MG63 (cell line): Measurements from ENCODE around the gene HEMK1. TPM values are rescaled to one million over a fixed set of nuclear protein-coding genes. Genes with fewer than 3 reads are reported as not detected.

Experiments used
- DNase-seq: peaks from one replicate; pipeline ENCODE4 v3.0.0-alpha.2; 2020
- H3K27me3 ChIP-seq: fragments of 250-450 bp; sonication (Bioruptor Pico); 2 replicates; pipeline ENCODE4 v1.5.1; 2020; ENCODE audit warnings: mild to moderate bottlenecking, moderate library complexity
- H3K36me3 ChIP-seq: fragments of 250-450 bp; sonication (Bioruptor Pico); 2 replicates; pipeline ENCODE4 v1.5.1; 2020; ENCODE audit warnings: mild to moderate bottlenecking, moderate library complexity
- H3K4me3 ChIP-seq: fragments of 250-450 bp; sonication (Bioruptor Pico); 2 replicates; pipeline ENCODE4 v1.5.1; 2020; ENCODE audit warnings: mild to moderate bottlenecking, moderate library complexity
- H3K9me3 ChIP-seq: fragments of 250-450 bp; sonication (Bioruptor Pico); 2 replicates; pipeline ENCODE4 v1.5.1; 2020; ENCODE audit warnings: mild to moderate bottlenecking, moderate library complexity
- total RNA-seq: library from RNA; depleted of rRNA; stranded (reverse); fragments of >200 nt; shearing (Covaris generic); gene quantifications from 2 replicates; pipeline ENCODE4 v1.2.3, GENCODE V29; 2014; ENCODE audit warnings: low replicate concordance

HEMK1 gene
- total RNA-seq, 1 experiment from 2014 or later: 23.3 TPM

DNA sequence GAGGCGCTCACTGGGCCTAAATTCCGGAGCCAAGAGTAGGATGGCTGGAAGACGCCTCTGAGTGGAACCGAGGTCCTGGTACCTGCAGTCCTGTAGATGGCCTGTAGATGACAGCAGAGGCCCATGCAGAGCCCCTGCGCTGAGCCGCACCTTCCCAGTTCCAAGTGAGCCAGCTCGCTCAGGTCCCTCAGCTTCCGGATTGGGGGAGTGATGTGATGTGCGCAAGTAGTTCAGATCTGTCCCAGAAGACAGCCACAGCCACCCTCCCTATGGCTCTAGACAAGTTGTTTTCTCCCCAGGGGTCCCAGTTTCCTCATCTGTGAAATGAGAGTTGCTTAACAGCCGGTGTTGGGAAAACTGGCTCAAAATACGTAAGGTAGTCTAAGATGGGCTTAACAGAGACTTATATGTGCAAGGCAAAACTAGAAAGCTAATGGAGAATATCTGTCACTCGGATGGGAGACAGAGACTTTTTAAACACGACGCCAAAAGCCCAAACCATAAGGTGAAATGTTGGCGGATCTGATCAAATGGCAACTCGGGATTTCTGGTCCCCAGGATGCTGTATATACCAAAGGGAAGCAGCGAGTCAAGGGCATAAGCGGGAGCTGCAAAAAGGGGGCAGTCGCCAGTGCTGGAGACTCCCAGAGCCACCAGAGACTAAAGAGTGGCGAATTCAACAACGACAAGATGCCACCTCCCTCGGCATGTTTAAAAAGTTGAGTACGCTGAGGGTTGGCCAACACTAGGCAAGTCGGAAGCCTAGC, 46.9 kb downstream of the HEMK1 start:
- Histone ChIP-seq H3K4me3 (peak overlapping the region; percentile 72), H3K9me3 (no peaks in the 10 kb centered on the region), H3K27me3 (no peaks in the 10 kb centered on the region), H3K36me3 (no peaks in the 10 kb centered on the region)
- peak; percentile 62 for DNase-seq

DNA sequence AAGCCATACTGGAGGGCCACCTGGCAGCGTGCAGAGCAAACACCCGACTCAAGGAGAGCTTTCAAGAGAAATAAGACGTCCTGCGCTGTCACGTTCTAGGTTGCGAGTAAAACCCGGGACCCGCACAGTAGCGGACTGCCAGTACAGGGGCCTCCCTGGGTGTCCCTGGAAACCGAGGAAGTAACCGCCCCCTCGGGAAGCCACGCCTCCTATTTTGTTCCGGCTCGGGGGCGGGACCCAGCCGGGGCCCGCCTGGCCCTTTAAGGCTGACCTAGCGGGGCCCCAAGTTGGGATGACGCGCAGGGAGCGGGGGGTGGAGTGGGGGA, 47.4 kb downstream of the HEMK1 start:
- H3K27me3 ChIP-seq: no peaks in the 10 kb centered on the region
- no peaks in the 10 kb centered on the region for H3K9me3 ChIP-seq
- no peaks in the 10 kb centered on the region for H3K36me3 ChIP-seq
- peak; percentile 76 for DNase-seq
- peak overlapping the region; percentile 72 for H3K4me3 ChIP-seq

- Histone ChIP-seq H3K36me3 (no peaks in the 10 kb centered on the region), H3K4me3 (peak within 1 kb of the TSS; percentile 72), H3K9me3 (no peaks in the 10 kb centered on the region), H3K27me3 (no peaks in the 10 kb centered on the region)
- no peak for DNase-seq
These were observed 47.9 kb downstream of the HEMK1 start, which contains the start of gene MAPKAPK3 for GRCh38 chr3:50617096-50617791. TSS of gene MAPKAPK3 (plus strand) at chr3:50617151. CDS start at chr3:50617566, 415 bp downstream.

DNA sequence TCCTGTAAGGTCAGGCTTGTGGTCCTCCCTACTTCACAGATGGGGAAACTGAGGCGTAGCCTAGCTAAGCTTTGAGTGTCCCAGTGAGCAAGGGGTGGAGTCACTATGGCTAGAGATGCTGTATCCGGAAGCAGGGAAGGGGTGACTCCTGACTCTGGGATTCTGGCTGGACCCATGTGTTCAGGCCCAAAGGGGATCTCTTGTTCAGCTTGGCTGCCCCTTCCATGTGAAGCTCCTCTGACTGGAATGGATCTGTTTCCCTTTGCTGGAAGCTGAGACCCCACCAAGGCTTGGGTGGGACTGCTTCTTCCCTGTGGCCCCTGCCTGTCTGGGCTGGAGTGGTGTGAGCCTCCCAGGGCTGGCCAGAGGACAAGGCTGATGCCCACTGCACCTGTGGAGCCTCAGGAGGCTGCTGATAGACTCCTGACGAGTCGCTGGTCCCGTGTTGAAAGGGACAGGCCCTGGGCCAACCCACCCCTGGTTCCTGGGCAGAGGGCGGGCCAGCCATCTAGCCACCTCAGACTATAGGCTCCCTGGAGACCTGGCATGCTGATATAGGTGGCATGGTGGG, 48.7 kb downstream of the HEMK1 start:
- no peaks in the 10 kb centered on the region for H3K27me3 ChIP-seq
- DNase-seq: no peak
- no peaks in the 10 kb centered on the region for H3K36me3 ChIP-seq
- H3K9me3 ChIP-seq: no peaks in the 10 kb centered on the region
- H3K4me3 ChIP-seq: peak overlapping the region; percentile 72

GRCh38 chr3:50620420-50620819, 51.1 kb downstream of the HEMK1 start:
- no peak for DNase-seq
- H3K36me3 ChIP-seq: no peaks in the 10 kb centered on the region; the same call in 1 of the 2 replicates
- H3K9me3 ChIP-seq: no peaks in the 10 kb centered on the region
- H3K4me3 ChIP-seq: no peak overlapping the region
- H3K27me3 ChIP-seq: no peaks in the 10 kb centered on the region

DNA sequence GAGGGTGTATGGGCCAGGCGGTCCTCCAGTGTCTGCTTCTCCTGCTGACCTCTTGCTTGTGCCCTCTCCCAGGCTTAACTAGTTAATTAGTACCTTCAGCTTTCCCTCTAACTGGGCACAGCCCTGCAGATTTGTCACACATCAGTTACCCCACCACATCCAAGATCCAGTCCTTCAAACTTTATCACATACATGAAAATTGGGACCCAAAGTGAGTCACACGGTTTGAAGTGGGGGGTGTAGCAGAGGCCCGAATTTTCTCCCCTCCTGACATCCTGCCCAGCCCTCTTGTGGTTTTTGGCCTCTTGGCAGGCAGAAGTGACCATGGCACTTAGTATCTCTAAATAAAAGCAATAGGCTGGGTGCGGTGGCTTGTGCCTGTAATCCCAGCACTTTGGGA, 51.5 kb downstream of the HEMK1 start:
- peak; percentile 50 for DNase-seq
- no peaks in the 10 kb centered on the region; the same call in 1 of the 2 replicates for H3K36me3 ChIP-seq

GRCh38 chr3:50622881-50623280, 53.6 kb downstream of the HEMK1 start:
- Histone ChIP-seq H3K4me3 (no peak overlapping the region), H3K36me3 (no peaks in the 10 kb centered on the region; the same call in 1 of the 2 replicates), H3K9me3 (no peaks in the 10 kb centered on the region), H3K27me3 (no peaks in the 10 kb centered on the region)
- no peak for DNase-seq

More for the DNA sequence above, 51.5 kb downstream of the HEMK1 start:
- H3K27me3 ChIP-seq: no peaks in the 10 kb centered on the region
- H3K9me3 ChIP-seq: no peaks in the 10 kb centered on the region
- no peak overlapping the region for H3K4me3 ChIP-seq

DNA sequence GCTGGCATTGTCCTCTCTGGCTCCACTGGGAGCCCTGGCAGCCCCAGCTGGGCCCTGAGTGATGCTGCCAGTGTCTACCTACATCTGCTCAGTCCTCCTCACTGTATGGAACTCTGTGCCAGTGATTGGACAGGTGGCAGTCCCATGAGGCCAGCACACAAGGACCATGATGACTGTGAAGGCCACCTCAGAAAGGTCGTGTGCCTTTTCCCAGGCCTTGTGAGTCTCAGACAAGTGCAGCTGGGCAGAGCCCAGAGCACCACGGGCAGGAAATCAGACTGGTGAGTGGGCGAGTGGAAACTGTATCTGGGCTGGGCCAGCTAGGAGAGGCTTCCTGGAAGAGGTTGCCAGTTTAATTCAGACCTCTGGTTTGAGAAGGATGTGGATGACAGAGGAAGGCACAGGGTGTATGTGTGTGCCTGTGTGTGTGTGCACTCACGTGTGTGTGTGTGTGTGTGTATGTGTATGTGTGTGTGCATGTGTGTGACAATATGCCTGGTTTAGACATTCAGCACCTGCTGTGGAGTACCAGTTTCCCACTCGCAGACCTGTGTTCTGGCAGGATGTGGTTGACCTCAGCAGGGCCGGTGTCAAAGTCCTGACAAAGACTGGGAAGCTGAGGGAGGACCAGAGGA, 54.6 kb downstream of the HEMK1 start:
- H3K27me3 ChIP-seq: no peaks in the 10 kb centered on the region
- H3K4me3 ChIP-seq: no peak overlapping the region
- peak; percentile 51 for DNase-seq
- no peaks in the 10 kb centered on the region for H3K9me3 ChIP-seq
- H3K36me3 ChIP-seq: no peaks in the 10 kb centered on the region; the same call in none of the 2 replicates

GRCh38 chr3:50624634-50625033, 55.3 kb downstream of the HEMK1 start:
- Histone ChIP-seq H3K4me3 (no peak overlapping the region), H3K27me3 (no peaks in the 10 kb centered on the region), H3K9me3 (no peaks in the 10 kb centered on the region), H3K36me3 (no peaks in the 10 kb centered on the region; the same call in none of the 2 replicates)
- DNase-seq: no peak

DNA sequence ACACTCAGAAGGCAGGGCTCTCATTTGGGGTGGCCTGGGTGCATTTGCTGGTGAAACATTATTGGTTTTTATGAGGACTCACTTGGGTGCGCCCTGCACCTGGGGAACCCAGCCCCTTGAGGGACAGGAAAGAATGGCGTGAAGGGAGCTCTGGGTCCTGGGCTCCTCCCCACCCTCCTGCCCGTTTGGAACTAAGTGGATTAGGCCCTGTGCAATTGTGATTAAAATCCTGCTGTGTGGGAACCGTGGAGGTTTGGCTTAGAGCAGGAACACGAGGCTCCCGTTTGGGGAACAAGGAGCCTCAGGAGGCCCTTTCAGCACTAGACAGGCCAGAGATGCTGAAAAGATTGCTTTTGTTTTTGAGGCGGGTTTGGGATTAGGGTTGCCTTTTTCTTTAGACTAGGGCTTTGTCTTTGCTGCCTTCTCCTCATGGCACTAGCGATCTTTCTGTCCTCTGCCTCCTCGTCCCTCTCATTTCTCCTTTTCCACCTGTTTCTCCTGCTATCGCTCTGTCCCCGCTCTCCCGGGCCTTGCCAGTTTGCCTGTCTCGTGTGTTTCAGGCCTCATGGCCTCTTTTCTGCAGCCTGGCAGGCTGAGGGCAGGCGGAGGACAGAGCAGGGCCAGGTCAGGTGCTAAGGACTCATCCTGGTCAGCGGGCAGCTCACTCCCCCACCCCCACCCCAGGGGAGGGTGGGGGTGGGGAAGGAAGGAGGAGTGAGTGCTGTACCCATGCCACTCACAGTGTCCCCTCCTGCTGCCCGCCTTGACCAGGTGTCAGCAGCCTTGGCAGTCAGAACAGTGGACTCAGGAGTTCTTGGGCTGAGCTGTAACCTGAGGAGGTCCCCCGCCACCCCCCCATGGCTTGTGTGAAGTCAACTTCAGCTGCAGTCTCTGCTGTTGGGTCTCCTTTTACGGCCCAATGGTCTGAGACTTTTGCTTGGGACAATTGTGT, 56.2 kb downstream of the HEMK1 start:
- no peak for DNase-seq
- Histone ChIP-seq H3K36me3 (no peaks in the 10 kb centered on the region; the same call in none of the 2 replicates), H3K9me3 (no peaks in the 10 kb centered on the region), H3K27me3 (no peaks in the 10 kb centered on the region), H3K4me3 (no peak overlapping the region)

DNA sequence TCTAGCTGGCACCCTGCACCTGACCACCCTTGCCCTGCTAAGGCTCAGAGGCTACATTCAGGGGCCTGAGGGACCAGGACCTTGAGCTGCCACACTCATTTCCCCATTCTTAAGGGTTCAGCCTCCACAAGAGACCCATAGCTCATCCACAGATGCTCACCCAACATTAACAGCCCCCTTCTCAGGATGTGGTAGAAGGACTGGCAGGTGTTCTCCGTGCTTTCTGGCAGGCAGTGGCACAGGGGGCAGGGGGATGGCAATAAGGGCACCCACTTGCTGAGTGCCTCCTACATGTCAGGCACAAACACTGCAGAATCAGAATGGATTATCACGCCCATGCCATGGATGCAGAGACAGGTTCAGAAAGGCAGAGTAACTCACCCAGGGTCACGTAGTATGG, 57.1 kb downstream of the HEMK1 start:
- no peak for DNase-seq
- no peak overlapping the region for H3K4me3 ChIP-seq
- no peaks in the 10 kb centered on the region for H3K27me3 ChIP-seq
- H3K9me3 ChIP-seq: no peaks in the 10 kb centered on the region
- no peaks in the 10 kb centered on the region; the same call in none of the 2 replicates for H3K36me3 ChIP-seq

DNA sequence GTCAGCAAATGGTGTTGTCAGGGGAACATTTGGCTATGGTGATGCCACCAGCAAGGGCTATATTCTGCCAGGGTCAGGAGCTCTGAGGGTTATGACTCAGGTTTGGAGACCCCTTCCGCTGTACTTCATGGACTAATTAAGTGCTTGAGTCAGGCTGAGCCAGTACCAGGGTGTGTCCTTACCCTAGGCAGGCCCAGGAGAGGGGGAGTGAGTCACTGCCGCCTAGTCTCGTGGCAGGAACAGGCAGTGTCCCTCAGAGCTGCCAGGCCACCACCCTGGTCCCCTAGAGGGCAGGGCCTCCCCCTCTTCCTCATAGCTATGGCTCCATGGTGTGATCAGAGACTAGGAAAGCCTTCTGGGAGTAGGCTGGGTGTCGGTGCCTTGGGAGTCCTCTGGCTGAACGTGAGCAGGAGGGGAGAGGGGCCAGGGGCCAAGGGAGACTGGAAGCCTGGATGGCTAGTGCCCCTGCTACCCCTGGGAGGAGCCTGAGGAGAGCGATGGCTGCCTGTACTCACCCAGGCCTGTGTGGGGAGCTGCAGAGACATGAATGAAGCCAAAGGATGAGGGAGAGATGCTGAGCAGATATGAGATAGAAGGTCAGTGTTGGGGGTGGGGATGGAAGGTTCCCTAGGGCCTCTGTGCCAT, 58.2 kb downstream of the HEMK1 start:
- Histone ChIP-seq H3K36me3 (no peaks in the 10 kb centered on the region; the same call in none of the 2 replicates), H3K4me3 (no peak overlapping the region), H3K27me3 (no peaks in the 10 kb centered on the region), H3K9me3 (no peaks in the 10 kb centered on the region)
- DNase-seq: peak; percentile 93

- H3K9me3 ChIP-seq: no peaks in the 10 kb centered on the region
- no peaks in the 10 kb centered on the region for H3K27me3 ChIP-seq
- no peak overlapping the region for H3K4me3 ChIP-seq
- DNase-seq: no peak
- no peaks in the 10 kb centered on the region; the same call in none of the 2 replicates for H3K36me3 ChIP-seq
These were observed 59.3 kb downstream of the HEMK1 start for GRCh38 chr3:50628601-50629000.

DNA sequence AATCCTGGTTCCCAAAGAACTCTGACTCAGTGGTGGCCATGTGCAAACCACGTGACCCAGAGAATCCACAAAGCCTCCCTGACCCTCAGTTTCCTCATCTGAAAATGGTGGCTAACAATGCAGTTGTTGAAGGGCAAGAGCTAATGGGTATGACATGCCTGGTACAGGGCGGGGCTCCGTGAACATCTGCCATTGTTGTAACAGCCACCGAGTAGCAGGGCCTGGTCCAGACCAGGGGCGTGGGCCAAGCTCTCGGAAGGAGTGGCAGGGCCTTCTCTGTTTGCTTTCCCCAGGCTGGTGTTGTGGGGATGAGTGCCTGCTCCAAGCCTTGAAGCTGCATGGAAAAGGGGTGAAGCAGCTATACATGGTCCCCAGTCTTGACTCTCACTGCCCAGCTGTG, 61.1 kb downstream of the HEMK1 start:
- DNase-seq: no peak
- H3K4me3 ChIP-seq: no peak overlapping the region
- H3K36me3 ChIP-seq: no peaks in the 10 kb centered on the region; the same call in 1 of the 2 replicates
- H3K27me3 ChIP-seq: no peaks in the 10 kb centered on the region
- no peaks in the 10 kb centered on the region for H3K9me3 ChIP-seq

GRCh38 chr3:50630877-50631276, 61.6 kb downstream of the HEMK1 start:
- DNase-seq: no peak
- no peaks in the 10 kb centered on the region for H3K27me3 ChIP-seq
- H3K9me3 ChIP-seq: no peaks in the 10 kb centered on the region
- H3K4me3 ChIP-seq: no peak overlapping the region
- H3K36me3 ChIP-seq: no peaks in the 10 kb centered on the region; the same call in 1 of the 2 replicates
